GM23338 (cell line): ENCODE measurements around the gene TTLL13. TPM values are rescaled to one million over a fixed set of nuclear protein-coding genes. Genes with fewer than 3 reads are reported as not detected.

Source experiments
- ATAC-seq: fragments of 200-7000 bp; cut with Tn5 transposase; 3 replicates; pipeline ENCODE4 v1.9.1; 2020
- DNase-seq: peaks from one replicate; pipeline ENCODE4 v3.0.0-alpha.2; 2015; ENCODE audit warnings: low spot score
- H2AFZ ChIP-seq: fragments of 200-600 bp; sonication (generic); 2 replicates; pipeline ENCODE4 v1.8.0; 2016; ENCODE audit warnings: antibody characterized with exemption, mild to moderate bottlenecking, moderate library complexity
- H3F3A ChIP-seq: fragments of 200-600 bp; sonication (generic); replicated peaks from 2 replicates; pipeline ENCODE4 v1.8.0; 2017; ENCODE audit warnings: antibody characterized with exemption, mixed run types, low read depth
- H3K27ac ChIP-seq: fragments of 200-600 bp; sonication (generic); 2 replicates; pipeline ENCODE4 v1.6.1; 2016; ENCODE audit warnings: low read depth
- H3K27me3 ChIP-seq: fragments of 200-600 bp; sonication (generic); 2 replicates; pipeline ENCODE4 v1.8.0; 2016; ENCODE audit warnings: mild to moderate bottlenecking, mixed run types, moderate library complexity; ENCODE audit not compliant: insufficient read depth
- H3K36me3 ChIP-seq: fragments of 200-600 bp; sonication (generic); 2 replicates; pipeline ENCODE4 v1.8.0; 2016; ENCODE audit warnings: mild to moderate bottlenecking; ENCODE audit not compliant: insufficient read depth
- H3K4me1 ChIP-seq: fragments of 200-600 bp; sonication (generic); 2 replicates; pipeline ENCODE4 v1.8.0; 2016; ENCODE audit warnings: mild to moderate bottlenecking, moderate library complexity; ENCODE audit not compliant: insufficient read depth
- H3K4me2 ChIP-seq: fragments of 200-600 bp; sonication (generic); 2 replicates; pipeline ENCODE4 v1.7.1; 2017; ENCODE audit warnings: mixed run types
- H3K4me3 ChIP-seq: fragments of 200-600 bp; sonication (generic); 2 replicates; pipeline ENCODE4 v1.6.1; 2016; ENCODE audit warnings: mixed run types
- H3K79me2 ChIP-seq: fragments of 200-600 bp; sonication (generic); replicated peaks from 2 replicates; pipeline ENCODE4 v1.8.0; 2017; ENCODE audit warnings: mild to moderate bottlenecking; ENCODE audit not compliant: insufficient read depth
- H3K9me2 ChIP-seq: fragments of 200-600 bp; sonication (generic); 2 replicates; pipeline ENCODE4 v1.8.0; 2017; ENCODE audit not compliant: insufficient read depth
- H4K20me1 ChIP-seq: fragments of 200-600 bp; sonication (generic); replicated peaks from 2 replicates; pipeline ENCODE4 v1.8.0; 2017; ENCODE audit warnings: mild to moderate bottlenecking; ENCODE audit not compliant: insufficient read depth
- H3K27ac Mint-ChIP-seq: 2 replicates; pipeline ENCODE4 v1.8.0; 2020; ENCODE audit warnings: inconsistent platforms, mild to moderate bottlenecking, moderate library complexity, mixed read lengths
- H3K27me3 Mint-ChIP-seq: 3 replicates; pipeline ENCODE4 v1.8.0; 2022; ENCODE audit warnings: low read depth, mild to moderate bottlenecking, moderate library complexity, mixed read lengths, inconsistent platforms; ENCODE audit not compliant: insufficient read depth, poor library complexity
- H3K36me3 Mint-ChIP-seq: 3 replicates; pipeline ENCODE4 v1.8.0; 2021; ENCODE audit warnings: low read depth, mild to moderate bottlenecking, inconsistent platforms, moderate library complexity, mixed read lengths
- H3K4me1 Mint-ChIP-seq: 3 replicates; pipeline ENCODE4 v1.8.0; 2020; ENCODE audit warnings: mild to moderate bottlenecking, inconsistent platforms, mixed read lengths
- H3K4me3 Mint-ChIP-seq: 3 replicates; pipeline ENCODE4 v1.8.0; 2021; ENCODE audit warnings: moderate library complexity, mild to moderate bottlenecking, inconsistent platforms, mixed read lengths
- H3K9me3 Mint-ChIP-seq: 3 replicates; pipeline ENCODE4 v1.8.0; 2020; ENCODE audit warnings: moderate library complexity, mild to moderate bottlenecking, inconsistent platforms, mixed read lengths
- CREB1 ChIP-seq: fragments of 250-450 bp; sonication (Bioruptor Pico); IDR thresholded peaks from 2 replicates; pipeline ENCODE4 v1.5.0; 2020; ENCODE audit warnings: low read depth, mild to moderate bottlenecking, moderate library complexity
- EZH2 ChIP-seq: fragments of 200-600 bp; sonication (generic); IDR thresholded peaks from one replicate; pipeline ENCODE4 v1.8.0; 2017; ENCODE audit warnings: antibody characterized with exemption, mild to moderate bottlenecking, low read depth; ENCODE audit not compliant: unreplicated experiment
- EZH2phosphoT487 ChIP-seq: fragments of 200-600 bp; sonication (generic); IDR thresholded peaks from one replicate; pipeline ENCODE4 v1.8.1; 2018; ENCODE audit warnings: antibody characterized with exemption; ENCODE audit not compliant: unreplicated experiment
- POLR2AphosphoS5 ChIP-seq: IDR thresholded peaks from 2 replicates; pipeline ENCODE4 v1.6.1; 2016; ENCODE audit warnings: antibody characterized with exemption, low read depth
- STAT1 ChIP-seq: IDR thresholded peaks from one replicate; pipeline ENCODE4 v1.6.1; 2016; ENCODE audit warnings: antibody characterized with exemption; ENCODE audit not compliant: unreplicated experiment
- ZNF114 ChIP-seq: fragments of 250-450 bp; sonication (Bioruptor Pico); IDR thresholded peaks from 2 replicates; pipeline ENCODE4 v1.5.0; 2020; ENCODE audit warnings: mild to moderate bottlenecking, moderate library complexity
- ZNF331 ChIP-seq: fragments of 250-450 bp; sonication (Bioruptor Pico); IDR thresholded peaks from 2 replicates; pipeline ENCODE4 v1.5.0; 2020; ENCODE audit warnings: low read depth, mild to moderate bottlenecking, moderate library complexity
- polyA plus RNA-seq: library from polyadenylated mRNA; unstranded; fragments of >200 nt; fragmentation: Nextera tagmentation; extraction: Ambion mirVana; gene quantifications from 2 replicates; pipeline ENCODE4 v1.2.1, GENCODE V29; 2016
- total RNA-seq: library from RNA; depleted of rRNA; stranded (reverse); fragments of >200 nt; shearing (Covaris generic); gene quantifications from 2 replicates; pipeline ENCODE4 v1.2.3, GENCODE V29; 2014
- TF ChIP-seq, protein P1 (sequence below): IDR thresholded peaks from 2 replicates; pipeline ENCODE4 v1.6.1; 2016; ENCODE audit warnings: antibody characterized with exemption
- TF ChIP-seq, protein P2 (sequence below): IDR thresholded peaks from one replicate; pipeline ENCODE4 v1.6.1; 2018; ENCODE audit warnings: antibody characterized with exemption; ENCODE audit not compliant: unreplicated experiment

Gene TTLL13
- total and polyA plus RNA-seq, 2 experiments from 2014 or later: not detected

DNA sequence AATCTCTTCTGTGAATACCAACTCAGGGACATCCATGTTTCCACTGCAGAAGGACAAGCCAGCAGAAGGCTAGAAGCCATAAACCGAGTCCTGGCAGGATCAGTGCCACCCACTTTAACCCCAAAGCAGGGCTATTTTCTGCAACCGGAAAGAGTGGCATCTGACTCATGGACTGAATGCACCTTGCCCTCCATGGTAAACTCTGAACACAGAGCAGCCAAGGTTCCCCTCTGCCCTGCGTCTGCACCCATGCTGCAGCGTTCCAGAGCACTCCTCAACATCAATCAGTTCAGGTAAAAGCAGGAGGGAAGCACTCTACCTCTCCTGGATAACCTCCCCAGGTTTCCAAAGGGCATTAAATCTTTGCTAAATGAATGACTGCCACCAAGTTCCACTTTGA is 15.3 kb downstream of the TTLL13 start (continued):
- TF ChIP-seq EZH2: no peak
- TF ChIP-seq, protein P1, sequence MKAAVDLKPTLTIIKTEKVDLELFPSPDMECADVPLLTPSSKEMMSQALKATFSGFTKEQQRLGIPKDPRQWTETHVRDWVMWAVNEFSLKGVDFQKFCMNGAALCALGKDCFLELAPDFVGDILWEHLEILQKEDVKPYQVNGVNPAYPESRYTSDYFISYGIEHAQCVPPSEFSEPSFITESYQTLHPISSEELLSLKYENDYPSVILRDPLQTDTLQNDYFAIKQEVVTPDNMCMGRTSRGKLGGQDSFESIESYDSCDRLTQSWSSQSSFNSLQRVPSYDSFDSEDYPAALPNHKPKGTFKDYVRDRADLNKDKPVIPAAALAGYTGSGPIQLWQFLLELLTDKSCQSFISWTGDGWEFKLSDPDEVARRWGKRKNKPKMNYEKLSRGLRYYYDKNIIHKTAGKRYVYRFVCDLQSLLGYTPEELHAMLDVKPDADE: no peak
- no peak for TF ChIP-seq ZNF331 (CRISPR knock-in tag)
- no peak for TF ChIP-seq EZH2phosphoT487
- TF ChIP-seq STAT1: no peak
- no peak for TF ChIP-seq CREB1 (CRISPR knock-in tag)
- TF ChIP-seq, protein P2, sequence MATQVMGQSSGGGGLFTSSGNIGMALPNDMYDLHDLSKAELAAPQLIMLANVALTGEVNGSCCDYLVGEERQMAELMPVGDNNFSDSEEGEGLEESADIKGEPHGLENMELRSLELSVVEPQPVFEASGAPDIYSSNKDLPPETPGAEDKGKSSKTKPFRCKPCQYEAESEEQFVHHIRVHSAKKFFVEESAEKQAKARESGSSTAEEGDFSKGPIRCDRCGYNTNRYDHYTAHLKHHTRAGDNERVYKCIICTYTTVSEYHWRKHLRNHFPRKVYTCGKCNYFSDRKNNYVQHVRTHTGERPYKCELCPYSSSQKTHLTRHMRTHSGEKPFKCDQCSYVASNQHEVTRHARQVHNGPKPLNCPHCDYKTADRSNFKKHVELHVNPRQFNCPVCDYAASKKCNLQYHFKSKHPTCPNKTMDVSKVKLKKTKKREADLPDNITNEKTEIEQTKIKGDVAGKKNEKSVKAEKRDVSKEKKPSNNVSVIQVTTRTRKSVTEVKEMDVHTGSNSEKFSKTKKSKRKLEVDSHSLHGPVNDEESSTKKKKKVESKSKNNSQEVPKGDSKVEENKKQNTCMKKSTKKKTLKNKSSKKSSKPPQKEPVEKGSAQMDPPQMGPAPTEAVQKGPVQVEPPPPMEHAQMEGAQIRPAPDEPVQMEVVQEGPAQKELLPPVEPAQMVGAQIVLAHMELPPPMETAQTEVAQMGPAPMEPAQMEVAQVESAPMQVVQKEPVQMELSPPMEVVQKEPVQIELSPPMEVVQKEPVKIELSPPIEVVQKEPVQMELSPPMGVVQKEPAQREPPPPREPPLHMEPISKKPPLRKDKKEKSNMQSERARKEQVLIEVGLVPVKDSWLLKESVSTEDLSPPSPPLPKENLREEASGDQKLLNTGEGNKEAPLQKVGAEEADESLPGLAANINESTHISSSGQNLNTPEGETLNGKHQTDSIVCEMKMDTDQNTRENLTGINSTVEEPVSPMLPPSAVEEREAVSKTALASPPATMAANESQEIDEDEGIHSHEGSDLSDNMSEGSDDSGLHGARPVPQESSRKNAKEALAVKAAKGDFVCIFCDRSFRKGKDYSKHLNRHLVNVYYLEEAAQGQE: no peak

DNA sequence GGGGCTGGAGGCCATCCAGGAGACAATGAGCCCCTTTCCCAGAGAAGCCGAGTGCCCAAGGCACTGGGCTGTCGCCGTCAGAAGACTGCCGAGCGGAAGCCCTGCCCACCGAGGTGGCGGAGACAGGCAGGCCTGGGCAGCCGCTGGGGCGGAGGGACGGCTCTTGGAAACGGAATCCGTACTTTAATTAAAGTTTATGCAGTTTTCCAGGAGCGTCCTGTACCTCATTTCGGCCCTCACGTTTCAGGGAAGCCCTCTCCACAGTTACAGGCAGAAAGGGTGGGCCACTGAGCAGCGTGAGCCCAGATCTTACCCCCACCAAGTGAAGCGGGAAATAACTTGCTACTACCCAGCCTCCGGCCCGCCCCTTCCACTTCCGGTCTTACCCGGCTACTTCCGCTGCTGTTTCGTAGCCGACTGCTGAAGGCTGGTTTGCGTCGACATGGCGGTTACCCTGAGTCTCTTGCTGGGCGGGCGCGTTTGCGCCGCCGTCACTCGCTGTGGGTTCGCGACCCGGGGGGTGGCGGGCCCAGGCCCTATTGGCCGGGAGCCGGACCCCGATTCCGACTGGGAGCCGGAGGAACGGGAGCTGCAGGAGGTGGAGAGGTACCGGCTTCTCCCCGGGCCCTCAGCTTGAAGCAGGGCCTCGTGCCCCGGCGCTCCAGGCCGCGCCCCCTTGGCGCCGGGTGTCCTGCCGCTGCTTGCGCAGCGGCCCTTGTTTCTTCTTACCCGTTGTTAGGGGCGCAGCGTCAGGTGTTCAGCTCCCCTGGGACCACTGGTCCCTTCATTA is 16.1 kb downstream of the TTLL13 start, which contains the start of gene NGRN:
Gene NGRN, plus strand, starts transcription at position 402 of the 790 bp plus-strand sequence. Its CDS starts 41 bp downstream, at position 443.
- Histone ChIP-seq H3F3A (peaks cover 13% of the 10 kb centered on the region; the same call in 1 of the 2 replicates), H3K79me2 (peaks cover 50% of the 10 kb centered on the region), H4K20me1 (peaks cover 31% of the 10 kb centered on the region), H3K9me2 (no peaks in the 10 kb centered on the region), H3K36me3 (peaks cover 14% of the 10 kb centered on the region; the same call in 1 of the 2 replicates), H2AFZ (peak within 1 kb of the TSS; percentile 93), H3K4me3 (peak within 1 kb of the TSS; percentile 76), H3K27ac (peak within 1 kb of the TSS; percentile 96), H3K4me1 (peaks cover 20% of the 10 kb centered on the region), H3K27me3 (no peaks in the 10 kb centered on the region), H3K4me2 (peak within 1 kb of the TSS; percentile 89)
- Mint-ChIP-seq H3K27ac (peak within 1 kb of the TSS; percentile 99), H3K27me3 (peaks cover 14% of the 10 kb centered on the region), H3K4me3 (peak within 1 kb of the TSS; percentile 98), H3K36me3 (peaks cover 39% of the 10 kb centered on the region), H3K4me1 (peaks cover 27% of the 10 kb centered on the region), H3K9me3 (no peaks in the 10 kb centered on the region)
- peak; percentile 95 for DNase-seq
- peak; percentile 98 for TF ChIP-seq POLR2AphosphoS5
- TF ChIP-seq CREB1 (CRISPR knock-in tag): peak; percentile 2; the same call in 1 of the 2 replicates
- TF ChIP-seq EZH2phosphoT487: no peak
- no peak for TF ChIP-seq ZNF114
- TF ChIP-seq, protein P1: peak; percentile 61
- ATAC-seq: peak; percentile 91
